Astrocyte (in vitro differentiated cells and primary cell): ENCODE results near the gene COPS6. TPM values are rescaled to one million over a fixed set of nuclear protein-coding genes. Genes with fewer than 3 reads are reported as not detected.

Source experiments
- DNase-seq: peaks from one replicate; pipeline ENCODE4 v3.0.0-alpha.2; 2010; ENCODE audit warnings: low read depth
- FAIRE-seq: peaks from 2 replicates; lab custom pipeline; 2011; peaks lifted over from hg19 to GRCh38; lab: Jason Lieb, UNC
- H2AFZ ChIP-seq: 2 replicates; pipeline ENCODE4 v1.6.0; 2012; ENCODE audit warnings: low read depth, low read length, inconsistent platforms
- H3K27ac ChIP-seq: 2 replicates; pipeline ENCODE4 v1.5.1; 2011; ENCODE audit warnings: low read depth, low read length, inconsistent platforms
- H3K27me3 ChIP-seq: 2 replicates; pipeline ENCODE4 v1.6.0; 2011; ENCODE audit warnings: low read length, inconsistent platforms; ENCODE audit not compliant: insufficient read depth
- H3K36me3 ChIP-seq: 2 replicates; pipeline ENCODE4 v1.5.1; 2011; ENCODE audit warnings: low read length, inconsistent platforms; ENCODE audit not compliant: insufficient read depth
- H3K4me1 ChIP-seq: 2 replicates; pipeline ENCODE4 v1.5.1; 2011; ENCODE audit warnings: low read length, inconsistent platforms; ENCODE audit not compliant: insufficient read depth
- H3K4me2 ChIP-seq: 2 replicates; pipeline ENCODE4 v1.6.0; 2012; ENCODE audit warnings: low read length, inconsistent platforms
- H3K4me3 ChIP-seq: 2 replicates; pipeline ENCODE4 v1.5.1; 2011; ENCODE audit warnings: low read depth, mild to moderate bottlenecking, low read length, inconsistent platforms; ENCODE audit not compliant: insufficient read depth
- H3K79me2 ChIP-seq: 2 replicates; pipeline ENCODE4 v1.6.0; 2012; ENCODE audit warnings: mild to moderate bottlenecking, low read length, inconsistent platforms; ENCODE audit not compliant: insufficient read depth
- H3K9ac ChIP-seq: 2 replicates; pipeline ENCODE4 v1.6.0; 2012; ENCODE audit warnings: mild to moderate bottlenecking, low read length, inconsistent platforms
- H3K9me3 ChIP-seq: 2 replicates; pipeline ENCODE4 v1.5.1; 2012; ENCODE audit warnings: low read depth, mild to moderate bottlenecking, low read length, inconsistent platforms; ENCODE audit not compliant: insufficient read depth
- H4K20me1 ChIP-seq: 2 replicates; pipeline ENCODE4 v1.6.0; 2012; ENCODE audit warnings: low read length, inconsistent platforms; ENCODE audit not compliant: insufficient read depth
- H3K27ac Mint-ChIP-seq: one replicate; pipeline ENCODE4 v1.8.0; 2021; ENCODE audit warnings: mild to moderate bottlenecking, mixed read lengths; ENCODE audit not compliant: unreplicated experiment
- H3K27me3 Mint-ChIP-seq: one replicate; pipeline ENCODE4 v1.8.0; 2021; ENCODE audit warnings: low read depth, mixed read lengths; ENCODE audit not compliant: unreplicated experiment
- H3K36me3 Mint-ChIP-seq: one replicate; pipeline ENCODE4 v1.8.0; 2021; ENCODE audit warnings: low read depth, mixed read lengths; ENCODE audit not compliant: unreplicated experiment
- H3K4me1 Mint-ChIP-seq: one replicate; pipeline ENCODE4 v1.8.0; 2021; ENCODE audit warnings: low read depth, mixed read lengths; ENCODE audit not compliant: unreplicated experiment
- H3K4me3 Mint-ChIP-seq: one replicate; pipeline ENCODE4 v1.8.0; 2021; ENCODE audit warnings: mild to moderate bottlenecking, moderate library complexity, mixed read lengths; ENCODE audit not compliant: unreplicated experiment
- H3K9me3 Mint-ChIP-seq: one replicate; pipeline ENCODE4 v1.8.0; 2021; ENCODE audit warnings: mild to moderate bottlenecking, mixed read lengths; ENCODE audit not compliant: unreplicated experiment
- EZH2 ChIP-seq: IDR thresholded peaks from 2 replicates; pipeline ENCODE4 v1.6.1; 2012; ENCODE audit warnings: mild to moderate bottlenecking, low read length, inconsistent platforms; ENCODE audit not compliant: insufficient read depth
- total RNA-seq: library from RNA; stranded (reverse); gene quantifications from 2 replicates; pipeline ENCODE4 v1.2.1, GENCODE V29; 2021
- TF ChIP-seq, protein P1 (sequence below): IDR thresholded peaks from 2 replicates; pipeline ENCODE4 v1.5.1; 2011; ENCODE audit warnings: low read depth, mild to moderate bottlenecking, inconsistent platforms, low read length, moderate library complexity; ENCODE audit not compliant: insufficient read depth

Gene COPS6
- total RNA-seq, 1 donor from 2014 or later: 95.3 TPM

DNA sequence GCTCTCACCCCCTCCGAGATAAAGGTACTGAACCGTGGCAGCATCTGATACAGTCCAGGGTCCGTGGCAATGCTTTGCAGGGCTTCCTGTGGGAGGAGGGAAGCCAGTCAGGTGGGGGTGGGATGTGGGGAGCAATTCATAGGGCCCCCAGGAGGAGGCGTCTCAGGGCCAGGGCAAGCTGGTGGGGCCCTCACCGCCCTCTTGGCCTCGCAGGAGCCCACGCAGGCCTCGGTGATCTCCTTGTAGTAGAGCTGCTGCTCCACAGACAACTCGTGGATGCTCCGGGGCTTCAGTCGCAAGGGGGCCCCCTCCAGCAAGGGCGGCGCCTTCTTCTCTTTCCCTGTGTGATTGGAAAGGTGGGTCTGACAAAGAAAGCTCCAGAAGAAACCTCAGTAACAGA is 23.1 kb downstream of the COPS6 start:
- H3K9ac ChIP-seq: no peak overlapping the region
- Mint-ChIP-seq H3K9me3 (no peaks in the 10 kb centered on the region), H3K4me1 (no peaks in the 10 kb centered on the region), H3K27me3 (no peaks in the 10 kb centered on the region), H3K27ac (no peak overlapping the region), H3K4me3 (no peak overlapping the region), H3K36me3 (peaks cover 33% of the 10 kb centered on the region)
- no peaks in the 10 kb centered on the region for H3K79me2 ChIP-seq
- peaks cover 13% of the 10 kb centered on the region for H4K20me1 ChIP-seq
- H3K4me2 ChIP-seq: no peak overlapping the region
- H3K4me3 ChIP-seq: no peak overlapping the region
- H3K4me1 ChIP-seq: no peaks in the 10 kb centered on the region
- no peak for FAIRE-seq
- no peak for DNase-seq
- TF ChIP-seq, protein P1, sequence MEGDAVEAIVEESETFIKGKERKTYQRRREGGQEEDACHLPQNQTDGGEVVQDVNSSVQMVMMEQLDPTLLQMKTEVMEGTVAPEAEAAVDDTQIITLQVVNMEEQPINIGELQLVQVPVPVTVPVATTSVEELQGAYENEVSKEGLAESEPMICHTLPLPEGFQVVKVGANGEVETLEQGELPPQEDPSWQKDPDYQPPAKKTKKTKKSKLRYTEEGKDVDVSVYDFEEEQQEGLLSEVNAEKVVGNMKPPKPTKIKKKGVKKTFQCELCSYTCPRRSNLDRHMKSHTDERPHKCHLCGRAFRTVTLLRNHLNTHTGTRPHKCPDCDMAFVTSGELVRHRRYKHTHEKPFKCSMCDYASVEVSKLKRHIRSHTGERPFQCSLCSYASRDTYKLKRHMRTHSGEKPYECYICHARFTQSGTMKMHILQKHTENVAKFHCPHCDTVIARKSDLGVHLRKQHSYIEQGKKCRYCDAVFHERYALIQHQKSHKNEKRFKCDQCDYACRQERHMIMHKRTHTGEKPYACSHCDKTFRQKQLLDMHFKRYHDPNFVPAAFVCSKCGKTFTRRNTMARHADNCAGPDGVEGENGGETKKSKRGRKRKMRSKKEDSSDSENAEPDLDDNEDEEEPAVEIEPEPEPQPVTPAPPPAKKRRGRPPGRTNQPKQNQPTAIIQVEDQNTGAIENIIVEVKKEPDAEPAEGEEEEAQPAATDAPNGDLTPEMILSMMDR: no peak
- TF ChIP-seq EZH2: no peak
- no peaks in the 10 kb centered on the region for H3K9me3 ChIP-seq
- H3K27ac ChIP-seq: no peak overlapping the region
- H3K36me3 ChIP-seq: peaks cover 14% of the 10 kb centered on the region
- no peak overlapping the region for H2AFZ ChIP-seq
- no peaks in the 10 kb centered on the region for H3K27me3 ChIP-seq

DNA sequence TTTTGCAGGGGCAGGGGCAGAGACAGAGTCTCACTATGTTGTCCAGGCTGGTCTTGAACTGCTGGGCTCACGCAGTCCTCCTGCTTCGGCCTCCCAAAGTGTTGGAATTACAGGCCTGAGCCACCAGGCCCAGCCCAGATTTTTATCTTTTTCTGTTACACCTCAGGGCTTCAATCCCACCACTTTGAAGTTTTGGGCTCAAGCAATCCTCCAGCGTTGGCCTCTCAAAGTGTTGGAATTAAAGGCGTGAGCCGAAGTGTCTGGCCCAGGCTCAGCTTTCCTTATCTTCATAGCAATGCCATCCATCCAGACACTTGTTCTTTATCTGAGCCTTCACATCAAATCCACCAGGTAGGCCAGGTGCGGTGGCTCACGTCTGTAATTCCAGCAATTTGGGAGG is 26.3 kb downstream of the COPS6 start:
- H3K4me3 Mint-ChIP-seq: no peak overlapping the region
- no peaks in the 10 kb centered on the region for H3K27me3 Mint-ChIP-seq
- peaks cover 17% of the 10 kb centered on the region for H3K36me3 Mint-ChIP-seq

More for the DNA sequence above, 26.3 kb downstream of the COPS6 start:
- no peak for FAIRE-seq
- Histone ChIP-seq H3K27me3 (no peaks in the 10 kb centered on the region), H3K79me2 (peaks cover 12% of the 10 kb centered on the region), H3K36me3 (peaks cover 6% of the 10 kb centered on the region), H3K27ac (no peak overlapping the region), H4K20me1 (peaks cover 5% of the 10 kb centered on the region), H3K4me3 (no peak overlapping the region), H3K4me2 (no peak overlapping the region), H3K9me3 (no peaks in the 10 kb centered on the region), H2AFZ (no peak overlapping the region), H3K4me1 (peaks cover 7% of the 10 kb centered on the region), H3K9ac (no peak overlapping the region)
- TF ChIP-seq EZH2: no peak
- TF ChIP-seq, protein P1: no peak
- H3K4me1 Mint-ChIP-seq: no peaks in the 10 kb centered on the region
- H3K27ac Mint-ChIP-seq: no peak overlapping the region
- H3K9me3 Mint-ChIP-seq: peaks cover 2% of the 10 kb centered on the region
- no peak for DNase-seq
